WTC11 (cell line): Measurements from ENCODE around the gene AIP. TPM values are rescaled to one million over a fixed set of nuclear protein-coding genes. Genes with fewer than 3 reads are reported as not detected.
A peak's percentile ranks its signal among the peaks of the same experiment; 100 is the strongest.

Source experiments
- ATAC-seq: fragments of 200-7000 bp; cut with Tn5 transposase; 2 replicates; pipeline ENCODE4 v1.10.0; 2021; ENCODE audit warnings: mild to moderate bottlenecking, moderate library complexity
- CTCF ChIA-PET: fragments of 300-600 bp; sonication (Branson Sonifier 250); formaldehyde crosslinking; loops from one replicate; lab custom pipeline; 2021; ENCODE audit warnings: antibody characterized with exemption; lab: Charles Lee
- POLR2A ChIA-PET: fragments of 350-600 bp; sonication (Branson Sonifier 250); formaldehyde crosslinking; loops from one replicate; lab custom pipeline; 2021; ENCODE audit warnings: antibody characterized with exemption; lab: Charles Lee
- DNase-seq: peaks from one replicate; pipeline ENCODE4 v3.0.0; 2021; ENCODE audit warnings: low spot score
- H3K27ac Mint-ChIP-seq: 2 replicates; pipeline ENCODE4 v1.8.0; 2021; ENCODE audit warnings: mixed read lengths
- H3K27me3 Mint-ChIP-seq: 2 replicates; pipeline ENCODE4 v1.8.0; 2021; ENCODE audit warnings: low read depth, mild to moderate bottlenecking, moderate library complexity, mixed read lengths
- H3K36me3 Mint-ChIP-seq: 2 replicates; pipeline ENCODE4 v1.8.0; 2021; ENCODE audit warnings: mixed read lengths
- H3K4me1 Mint-ChIP-seq: 2 replicates; pipeline ENCODE4 v1.8.0; 2022; ENCODE audit warnings: mixed read lengths
- H3K4me3 Mint-ChIP-seq: 2 replicates; pipeline ENCODE4 v1.8.0; 2021; ENCODE audit warnings: mild to moderate bottlenecking, moderate library complexity, mixed read lengths
- H3K9me3 Mint-ChIP-seq: 2 replicates; pipeline ENCODE4 v1.8.0; 2021; ENCODE audit warnings: mixed read lengths
- ELF4 ChIP-seq: sonication (generic); formaldehyde crosslinking; IDR thresholded peaks from 2 replicates; pipeline ENCODE4 v1.8.1; 2022; ENCODE audit warnings: low read depth, mild to moderate bottlenecking, moderate library complexity, missing genetic modification reagents
- ESRRA ChIP-seq: sonication (generic); formaldehyde crosslinking; IDR thresholded peaks from 2 replicates; pipeline ENCODE4 v1.8.1; 2022; ENCODE audit warnings: mild to moderate bottlenecking, missing genetic modification reagents, borderline replicate concordance
- FOXP1 ChIP-seq: sonication (generic); formaldehyde crosslinking; IDR thresholded peaks from 2 replicates; pipeline ENCODE4 v1.8.0; 2022; ENCODE audit warnings: missing genetic modification reagents, mild to moderate bottlenecking, moderate library complexity, borderline replicate concordance
- MYBL2 ChIP-seq: sonication (generic); formaldehyde crosslinking; IDR thresholded peaks from 2 replicates; pipeline ENCODE4 v1.8.1; 2023; ENCODE audit warnings: mild to moderate bottlenecking, moderate library complexity, missing genetic modification reagents
- OVOL2 ChIP-seq: fragments of 250-450 bp; sonication (Bioruptor Pico); IDR thresholded peaks from 2 replicates; pipeline ENCODE4 v1.9.0; 2021; ENCODE audit warnings: mild to moderate bottlenecking, borderline replicate concordance
- PRDM15 ChIP-seq: sonication (generic); formaldehyde crosslinking; IDR thresholded peaks from 2 replicates; pipeline ENCODE4 v1.8.0; 2022; ENCODE audit warnings: missing genetic modification reagents
- SMAD3 ChIP-seq: sonication (generic); formaldehyde crosslinking; IDR thresholded peaks from 2 replicates; pipeline ENCODE4 v1.8.0; 2022; ENCODE audit warnings: missing genetic modification reagents, mild to moderate bottlenecking, borderline replicate concordance
- SOX15 ChIP-seq: fragments of 250-450 bp; sonication (Bioruptor Pico); IDR thresholded peaks from 2 replicates; pipeline ENCODE4 v1.9.0; 2021; ENCODE audit warnings: mild to moderate bottlenecking
- ZBTB43 ChIP-seq: sonication (generic); formaldehyde crosslinking; IDR thresholded peaks from 2 replicates; pipeline ENCODE4 v1.8.1; 2023; ENCODE audit warnings: mild to moderate bottlenecking, missing genetic modification reagents
- ZNF263 ChIP-seq: sonication (generic); formaldehyde crosslinking; IDR thresholded peaks from 2 replicates; pipeline ENCODE4 v1.8.1; 2022; ENCODE audit warnings: low read depth, mild to moderate bottlenecking, moderate library complexity, missing genetic modification reagents
- ZNF396 ChIP-seq: fragments of 250-450 bp; sonication (Bioruptor Pico); IDR thresholded peaks from 2 replicates; pipeline ENCODE4 v1.8.0; 2021; ENCODE audit warnings: mild to moderate bottlenecking, moderate library complexity, borderline replicate concordance
- ZNF532 ChIP-seq: fragments of 250-450 bp; sonication (Bioruptor Pico); IDR thresholded peaks from 2 replicates; pipeline ENCODE4 v1.9.0; 2021; ENCODE audit warnings: mild to moderate bottlenecking, borderline replicate concordance
- total RNA-seq: library from RNA; stranded (reverse); gene quantifications from 3 replicates; pipeline ENCODE4 v1.2.3, GENCODE V29; 2021
- TF ChIP-seq, protein P1 (sequence below): sonication (generic); formaldehyde crosslinking; IDR thresholded peaks from 2 replicates; pipeline ENCODE4 v1.8.0; 2023; ENCODE audit warnings: mild to moderate bottlenecking, missing genetic modification reagents
- TF ChIP-seq, protein P2 (sequence below): fragments of 250-450 bp; sonication (Bioruptor Pico); IDR thresholded peaks from 2 replicates; pipeline ENCODE4 v1.9.0; 2021; ENCODE audit warnings: mild to moderate bottlenecking

Gene AIP
- total RNA-seq, 1 experiment from 2014 or later, result 32.8 TPM

GRCh38 chr11:67435727-67436458, 46.9 kb upstream of the AIP start (continued):
- TF ChIP-seq, protein P1, sequence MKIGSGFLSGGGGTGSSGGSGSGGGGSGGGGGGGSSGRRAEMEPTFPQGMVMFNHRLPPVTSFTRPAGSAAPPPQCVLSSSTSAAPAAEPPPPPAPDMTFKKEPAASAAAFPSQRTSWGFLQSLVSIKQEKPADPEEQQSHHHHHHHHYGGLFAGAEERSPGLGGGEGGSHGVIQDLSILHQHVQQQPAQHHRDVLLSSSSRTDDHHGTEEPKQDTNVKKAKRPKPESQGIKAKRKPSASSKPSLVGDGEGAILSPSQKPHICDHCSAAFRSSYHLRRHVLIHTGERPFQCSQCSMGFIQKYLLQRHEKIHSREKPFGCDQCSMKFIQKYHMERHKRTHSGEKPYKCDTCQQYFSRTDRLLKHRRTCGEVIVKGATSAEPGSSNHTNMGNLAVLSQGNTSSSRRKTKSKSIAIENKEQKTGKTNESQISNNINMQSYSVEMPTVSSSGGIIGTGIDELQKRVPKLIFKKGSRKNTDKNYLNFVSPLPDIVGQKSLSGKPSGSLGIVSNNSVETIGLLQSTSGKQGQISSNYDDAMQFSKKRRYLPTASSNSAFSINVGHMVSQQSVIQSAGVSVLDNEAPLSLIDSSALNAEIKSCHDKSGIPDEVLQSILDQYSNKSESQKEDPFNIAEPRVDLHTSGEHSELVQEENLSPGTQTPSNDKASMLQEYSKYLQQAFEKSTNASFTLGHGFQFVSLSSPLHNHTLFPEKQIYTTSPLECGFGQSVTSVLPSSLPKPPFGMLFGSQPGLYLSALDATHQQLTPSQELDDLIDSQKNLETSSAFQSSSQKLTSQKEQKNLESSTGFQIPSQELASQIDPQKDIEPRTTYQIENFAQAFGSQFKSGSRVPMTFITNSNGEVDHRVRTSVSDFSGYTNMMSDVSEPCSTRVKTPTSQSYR (CRISPR knock-in tag), result no peak
- TF ChIP-seq PRDM15 (CRISPR knock-in tag) (no peak), ZNF532 (CRISPR knock-in tag) (no peak), ESRRA (no peak), SMAD3 (CRISPR knock-in tag) (no peak), OVOL2 (CRISPR knock-in tag) (no peak)
- TF ChIP-seq, protein P2, sequence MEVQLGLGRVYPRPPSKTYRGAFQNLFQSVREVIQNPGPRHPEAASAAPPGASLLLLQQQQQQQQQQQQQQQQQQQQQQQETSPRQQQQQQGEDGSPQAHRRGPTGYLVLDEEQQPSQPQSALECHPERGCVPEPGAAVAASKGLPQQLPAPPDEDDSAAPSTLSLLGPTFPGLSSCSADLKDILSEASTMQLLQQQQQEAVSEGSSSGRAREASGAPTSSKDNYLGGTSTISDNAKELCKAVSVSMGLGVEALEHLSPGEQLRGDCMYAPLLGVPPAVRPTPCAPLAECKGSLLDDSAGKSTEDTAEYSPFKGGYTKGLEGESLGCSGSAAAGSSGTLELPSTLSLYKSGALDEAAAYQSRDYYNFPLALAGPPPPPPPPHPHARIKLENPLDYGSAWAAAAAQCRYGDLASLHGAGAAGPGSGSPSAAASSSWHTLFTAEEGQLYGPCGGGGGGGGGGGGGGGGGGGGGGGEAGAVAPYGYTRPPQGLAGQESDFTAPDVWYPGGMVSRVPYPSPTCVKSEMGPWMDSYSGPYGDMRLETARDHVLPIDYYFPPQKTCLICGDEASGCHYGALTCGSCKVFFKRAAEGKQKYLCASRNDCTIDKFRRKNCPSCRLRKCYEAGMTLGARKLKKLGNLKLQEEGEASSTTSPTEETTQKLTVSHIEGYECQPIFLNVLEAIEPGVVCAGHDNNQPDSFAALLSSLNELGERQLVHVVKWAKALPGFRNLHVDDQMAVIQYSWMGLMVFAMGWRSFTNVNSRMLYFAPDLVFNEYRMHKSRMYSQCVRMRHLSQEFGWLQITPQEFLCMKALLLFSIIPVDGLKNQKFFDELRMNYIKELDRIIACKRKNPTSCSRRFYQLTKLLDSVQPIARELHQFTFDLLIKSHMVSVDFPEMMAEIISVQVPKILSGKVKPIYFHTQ (CRISPR knock-in tag), result no peak

GRCh38 chr11:67436459-67437081, 46.3 kb upstream of the AIP start:
- peaks cover 16% of the 10 kb centered on the region for H3K4me1 Mint-ChIP-seq
- no peaks in the 10 kb centered on the region for H3K27me3 Mint-ChIP-seq
- H3K4me3 Mint-ChIP-seq, result no peak overlapping the region
- ChIA-PET POLR2A (interaction anchor here (0.7 to 2.2 kb wide), 5 partner anchors 8 to 54 kb away, joined by 3 to 11 read pairs (median 4); partner anchors contain the start of genes PPP1CA and RPS6KB2), CTCF (interaction anchor here (1.0 to 4.2 kb wide), 6 partner anchors 8 to 54 kb away, joined by 3 to 31 read pairs (median 4); partner anchors contain the start of genes PPP1CA, RAD9A and RPS6KB2)
- ATAC-seq (peak; percentile 73), DNase-seq (peak; percentile 75)
- peaks cover 6% of the 10 kb centered on the region; the same call in 1 of the 2 replicates for H3K36me3 Mint-ChIP-seq
- H3K27ac Mint-ChIP-seq, result peak overlapping the region; percentile 90
- no peaks in the 10 kb centered on the region for H3K9me3 Mint-ChIP-seq
- no peak for TF ChIP-seq ELF4
- peak; percentile 64; the same call in 1 of the 2 replicates for TF ChIP-seq ZNF396 (CRISPR knock-in tag)
- 0 out of 2 replicates have a peak, but pooled peaks have one; percentile 55 for TF ChIP-seq FOXP1 (CRISPR knock-in tag)
- no peak for TF ChIP-seq SOX15 (CRISPR knock-in tag)
- TF ChIP-seq, protein P1 (CRISPR knock-in tag), result peak; percentile 78
- peak; percentile 22; the same call in 1 of the 2 replicates for TF ChIP-seq MYBL2 (CRISPR knock-in tag)
- peak; percentile 76; the same call in 1 of the 2 replicates for TF ChIP-seq ZNF263
- TF ChIP-seq ZBTB43 (CRISPR knock-in tag), result no peak
